Activated T-helper 1 cell treated with Interleukin-2 at 50 U/mL for 16 hours (primary cell): ENCODE results near the gene CPNE4.

Experiments used
- DNase-seq: peaks from one replicate; pipeline ENCODE4 v3.0.0-alpha.2; 2020; ENCODE audit warnings: low read depth

CPNE4 gene

GRCh38 chr3:131796558-131797198, 238.1 kb downstream of the CPNE4 start:
- DNase-seq: no peak

- no peak for DNase-seq
These were observed 238.7 kb downstream of the CPNE4 start for GRCh38 chr3:131796111-131796510.

- no peak for DNase-seq
These were observed 239.3 kb downstream of the CPNE4 start for GRCh38 chr3:131795390-131796090.

- DNase-seq: no peak
These were observed 239.9 kb downstream of the CPNE4 start for GRCh38 chr3:131794766-131795388.

GRCh38 chr3:131793870-131794269, 240.9 kb downstream of the CPNE4 start:
- no peak for DNase-seq

- no peak for DNase-seq
These were observed 245.6 kb downstream of the CPNE4 start for GRCh38 chr3:131789188-131789587.

GRCh38 chr3:131786386-131786785, 248.4 kb downstream of the CPNE4 start:
- no peak for DNase-seq

GRCh38 chr3:131782751-131783150, 252.1 kb downstream of the CPNE4 start:
- no peak for DNase-seq

- no peak for DNase-seq
These were observed 256.3 kb downstream of the CPNE4 start for GRCh38 chr3:131778526-131778925.

GRCh38 chr3:131775650-131776049, 259.2 kb downstream of the CPNE4 start:
- no peak for DNase-seq

GRCh38 chr3:131772269-131773026, 262.4 kb downstream of the CPNE4 start:
- DNase-seq: no peak

- no peak for DNase-seq
These were observed 271.7 kb downstream of the CPNE4 start for GRCh38 chr3:131762981-131763564.

- no peak for DNase-seq
These were observed 278.4 kb downstream of the CPNE4 start for GRCh38 chr3:131756405-131756804.

GRCh38 chr3:131755380-131755779, 279.4 kb downstream of the CPNE4 start:
- no peak for DNase-seq

- DNase-seq: no peak
These were observed 284.6 kb downstream of the CPNE4 start for GRCh38 chr3:131750256-131750655.

GRCh38 chr3:131749826-131750225, 285.0 kb downstream of the CPNE4 start:
- DNase-seq: no peak

GRCh38 chr3:131747466-131747865, 287.3 kb downstream of the CPNE4 start:
- no peak for DNase-seq

- no peak for DNase-seq
These were observed 290.0 kb downstream of the CPNE4 start for GRCh38 chr3:131744765-131745164.

- no peak for DNase-seq
These were observed 291.7 kb downstream of the CPNE4 start for GRCh38 chr3:131743126-131743525.

GRCh38 chr3:131739211-131739610, 295.6 kb downstream of the CPNE4 start:
- no peak for DNase-seq

- no peak for DNase-seq
These were observed 296.7 kb downstream of the CPNE4 start for GRCh38 chr3:131738095-131738494.

GRCh38 chr3:131735544-131735943, 299.3 kb downstream of the CPNE4 start:
- no peak for DNase-seq
